CD4-positive, alpha-beta memory T cell (primary cell): ENCODE data around the gene PREX1. TPM values are rescaled to one million over a fixed set of nuclear protein-coding genes. Genes with fewer than 3 reads are reported as not detected.

Experiments used
- CTCF ChIA-PET: fragments of 350-600 bp; sonication (Branson Sonifier 250); formaldehyde crosslinking; loops from one replicate; lab custom pipeline; 2021; ENCODE audit warnings: inconsistent platforms; ENCODE audit not compliant: partially characterized antibody; lab: Charles Lee
- POLR2A ChIA-PET: fragments of 350-600 bp; sonication (Branson Sonifier 250); formaldehyde crosslinking; loops from one replicate; lab custom pipeline; 2021; ENCODE audit not compliant: partially characterized antibody; lab: Charles Lee
- DNase-seq, 5 donors: peaks; one replicate each; pipeline versions ENCODE4 v3.0.0 to v3.0.0-alpha.2; 2020 to 2022; ENCODE audit warnings: mixed read lengths in 1 of 5
- H3K27ac ChIP-seq: one replicate; pipeline ENCODE4 v1.7.0; 2013; ENCODE audit warnings: low read depth, low read length
- H3K27me3 ChIP-seq: 2 replicates; pipeline ENCODE4 v1.7.0; 2013; ENCODE audit warnings: mild to moderate bottlenecking, low read length, moderate library complexity; ENCODE audit not compliant: insufficient read depth
- H3K36me3 ChIP-seq: 2 replicates; pipeline ENCODE4 v1.7.0; 2013; ENCODE audit warnings: mild to moderate bottlenecking, low read length, moderate library complexity; ENCODE audit not compliant: insufficient read depth
- H3K4me1 ChIP-seq: 2 replicates; pipeline ENCODE4 v1.7.0; 2013; ENCODE audit warnings: mild to moderate bottlenecking, low read length, moderate library complexity; ENCODE audit not compliant: insufficient read depth
- H3K4me3 ChIP-seq, 2 donors: one replicate each; pipeline ENCODE4 v1.7.0; 2013; ENCODE audit warnings: low read length in 2 of 2, mild to moderate bottlenecking in 1 of 2
- H3K9me3 ChIP-seq, 2 donors: one replicate each; pipeline ENCODE4 v1.7.0; 2013; ENCODE audit warnings: low read length in 2 of 2, control low read depth in 1 of 2; ENCODE audit not compliant: control insufficient read depth in 1 of 2
- H3K27ac Mint-ChIP-seq, 7 donors: one replicate each; pipeline ENCODE4 v1.8.0; 2020 to 2021; ENCODE audit warnings: mixed read lengths in 7 of 7, mild to moderate bottlenecking in 6 of 7, inconsistent platforms in 3 of 7, moderate library complexity in 3 of 7
- H3K27me3 Mint-ChIP-seq, 2 donors: one replicate each; pipeline ENCODE4 v1.8.0; 2020 to 2021; ENCODE audit warnings: mixed read lengths in 2 of 2
- H3K36me3 Mint-ChIP-seq, 2 donors: one replicate each; pipeline ENCODE4 v1.8.0; 2020 to 2021; ENCODE audit warnings: mixed read lengths in 2 of 2, inconsistent platforms in 1 of 2, mild to moderate bottlenecking in 1 of 2
- H3K4me1 Mint-ChIP-seq, 4 donors: one replicate each; pipeline ENCODE4 v1.8.0; 2020 to 2021; ENCODE audit warnings: mixed read lengths in 4 of 4, mild to moderate bottlenecking in 1 of 4
- H3K4me3 Mint-ChIP-seq, 8 donors: one replicate each; pipeline ENCODE4 v1.8.0; 2020 to 2021; ENCODE audit warnings: mixed read lengths in 8 of 8, mild to moderate bottlenecking in 7 of 8, moderate library complexity in 6 of 8, inconsistent platforms in 3 of 8
- H3K9me3 Mint-ChIP-seq, 8 donors: one replicate each; pipeline ENCODE4 v1.8.0; 2020 to 2021; ENCODE audit warnings: mixed read lengths in 8 of 8, mild to moderate bottlenecking in 5 of 8, inconsistent platforms in 3 of 8, moderate library complexity in 1 of 8
- intact Hi-C: fragments of 100-400 bp; cut with micrococcal nuclease; formaldehyde crosslinking; loops from one replicate; pipeline ENCODE4 v1.15.1; 2023
- polyA plus RNA-seq, 2 donors: library from polyadenylated mRNA; unstranded; fragments of 300-500 nt; fragmentation: Illumina TruSeq; gene quantifications; one replicate each; pipeline ENCODE4 v1.2.3, GENCODE V29; 2021
- total RNA-seq, 2 experiments: library from RNA; stranded (reverse); gene quantifications; one replicate each; pipeline ENCODE4 v1.2.3, GENCODE V29; 2021

The PREX1 gene
- total and polyA plus RNA-seq, 4 experiments from 2014 or later, result 10.6 to 165 (median 122) TPM

DNA sequence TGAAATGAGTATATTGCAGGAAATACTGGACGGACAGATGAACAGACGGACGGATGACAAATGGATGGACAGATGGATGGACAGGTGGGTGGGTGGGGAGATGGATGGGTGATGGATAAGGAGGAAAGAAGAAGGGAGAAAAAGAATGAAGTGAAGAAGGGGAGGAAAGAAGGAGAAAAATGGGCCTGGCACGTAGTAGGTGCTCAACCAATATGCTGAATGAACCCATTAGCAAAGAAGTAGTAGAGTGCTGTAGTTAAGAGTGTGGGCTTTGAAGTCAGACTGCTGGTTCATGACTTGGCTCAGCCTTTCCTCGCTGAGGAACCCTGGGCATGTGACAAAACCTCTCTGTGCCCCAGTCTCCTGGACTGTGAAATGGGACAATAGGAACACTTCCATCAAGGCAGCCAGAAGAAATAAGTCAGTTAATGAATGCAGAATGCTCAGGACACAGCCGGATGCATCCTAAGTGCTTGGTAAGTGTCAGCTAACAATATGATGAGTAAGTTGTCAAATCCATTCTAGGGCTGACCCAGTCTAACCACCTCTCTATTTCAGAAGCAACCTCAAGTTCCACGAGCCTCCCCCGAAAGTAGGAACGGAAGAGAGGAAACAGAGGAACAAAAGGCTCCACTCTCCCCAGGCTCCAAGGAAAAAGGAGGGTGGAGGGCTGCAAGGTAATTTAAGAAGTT, 37.9 kb downstream of the PREX1 start:
- Histone ChIP-seq H3K27ac (peak overlapping the region; percentile 24), H3K36me3 (no peaks in the 10 kb centered on the region), H3K9me3 (no peaks in the 10 kb centered on the region), H3K4me1 (peaks cover 82% of the 10 kb centered on the region), H3K4me3 (no peak overlapping the region), H3K27me3 (no peaks in the 10 kb centered on the region)
- Mint-ChIP-seq H3K4me3 (peak overlapping the region in 7 of 8 donors; percentile 42 to 68 (median 57)), H3K36me3 (peaks cover 8 to 37% of the 10 kb centered on the region in 2 donors), H3K27ac (peak overlapping the region; percentile 71 to 91 (median 82)), H3K9me3 (no peaks in the 10 kb centered on the region), H3K27me3 (no peaks in the 10 kb centered on the region), H3K4me1 (peaks cover 18 to 80% (median 66%) of the 10 kb centered on the region in 4 donors)
- DNase-seq, result no peak
- intact Hi-C loops, result no loop called here
- CTCF ChIA-PET, result interaction anchor here (1.0 to 2.0 kb wide), 2 partner anchors 18 to 87 kb away, joined by 3 to 4 read pairs; no protein-coding TSS in a partner anchor
- POLR2A ChIA-PET, result interaction anchor here (0.7 to 2.0 kb wide), 5 partner anchors 12 to 115 kb away, joined by 3 to 7 read pairs (median 3); partner anchors contain the start of gene PREX1

DNA sequence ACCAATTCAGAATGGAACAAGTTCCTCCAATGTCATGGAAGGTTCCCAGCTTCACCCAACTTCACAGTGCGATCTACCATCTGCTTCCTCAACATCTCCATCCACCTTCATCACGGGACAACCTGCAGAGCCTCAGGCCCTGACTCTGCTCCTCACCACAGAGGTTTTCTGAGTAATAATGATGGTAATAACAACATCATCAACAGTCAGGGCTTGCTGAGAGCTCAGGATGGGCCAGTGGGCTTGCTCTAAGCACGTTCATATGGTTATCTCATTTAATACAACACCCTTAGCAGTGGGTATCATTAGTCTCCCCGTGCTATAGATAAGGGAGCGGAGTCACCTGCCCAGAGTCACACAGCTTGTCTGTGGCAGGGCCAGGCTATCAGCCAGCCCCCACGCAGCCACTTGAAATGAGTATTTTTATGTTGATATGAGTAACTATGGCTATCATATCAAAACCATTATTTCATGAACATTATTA, 38.6 kb downstream of the PREX1 start:
- intact Hi-C loops, result no loop called here
- peaks cover 82% of the 10 kb centered on the region for H3K4me1 ChIP-seq
- H3K36me3 Mint-ChIP-seq, result peaks cover 8 to 36% of the 10 kb centered on the region in 2 donors
- no peaks in the 10 kb centered on the region for H3K27me3 ChIP-seq
- POLR2A ChIA-PET, result interaction anchor here (0.7 to 2.0 kb wide), 4 partner anchors 36 to 116 kb away, joined by 3 to 7 read pairs (median 4); partner anchors contain the start of gene PREX1
- no peaks in the 10 kb centered on the region for H3K36me3 ChIP-seq
- H3K4me3 Mint-ChIP-seq, result peak overlapping the region in 6 of 8 donors; percentile 6 to 68 (median 54)
- DNase-seq, result no peak
- H3K27ac ChIP-seq, result peak overlapping the region; percentile 24
- H3K4me1 Mint-ChIP-seq, result peaks cover 11 to 73% (median 69%) of the 10 kb centered on the region in 4 donors
- H3K27me3 Mint-ChIP-seq, result no peaks in the 10 kb centered on the region
- H3K9me3 ChIP-seq, result no peaks in the 10 kb centered on the region
- no peaks in the 10 kb centered on the region for H3K9me3 Mint-ChIP-seq
- H3K27ac Mint-ChIP-seq, result peak overlapping the region; percentile 71 to 87 (median 82)
- CTCF ChIA-PET, result interaction anchor here (1.0 to 2.0 kb wide), 2 partner anchors 17 to 87 kb away, joined by 3 to 4 read pairs; no protein-coding TSS in a partner anchor
- H3K4me3 ChIP-seq, result no peak overlapping the region

DNA sequence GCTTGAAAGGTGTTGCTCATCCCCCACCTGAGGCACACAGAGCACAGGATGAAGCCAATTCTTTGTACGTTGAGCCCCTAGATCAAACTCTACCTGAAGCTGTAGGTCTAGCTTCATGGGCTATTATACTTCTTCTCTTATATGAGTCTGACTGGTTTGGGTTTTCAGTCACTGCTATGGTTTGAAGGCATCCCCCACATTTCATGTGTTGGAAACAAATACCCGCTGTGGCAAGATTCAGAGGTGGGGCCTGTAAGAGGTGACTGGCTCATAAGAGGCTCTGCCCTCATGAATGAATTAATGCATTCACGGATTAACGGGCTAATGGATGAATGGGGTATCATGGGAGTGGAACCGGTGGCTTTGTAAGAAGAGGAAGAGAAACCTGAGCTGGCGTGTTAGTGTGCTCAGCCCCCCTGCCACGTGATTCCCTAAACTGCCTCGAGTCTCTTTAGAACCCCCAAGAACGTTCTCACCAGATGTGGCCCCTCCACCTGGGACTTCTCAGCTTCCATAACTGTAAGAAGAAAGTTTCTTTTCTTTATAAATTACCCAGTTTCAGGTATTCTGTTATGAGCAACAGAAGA, 39.2 kb downstream of the PREX1 start:
- Histone ChIP-seq H3K36me3 (no peaks in the 10 kb centered on the region), H3K4me3 (no peak overlapping the region), H3K27me3 (no peaks in the 10 kb centered on the region), H3K9me3 (no peaks in the 10 kb centered on the region), H3K4me1 (peaks cover 84% of the 10 kb centered on the region), H3K27ac (peak overlapping the region; percentile 13)
- peaks cover 8 to 36% of the 10 kb centered on the region in 2 donors for H3K36me3 Mint-ChIP-seq
- intact Hi-C loops, result no loop called here
- ChIA-PET POLR2A (interaction anchor here (0.6 to 2.0 kb wide), 6 partner anchors 10 to 39 kb away, joined by 3 to 7 read pairs (median 4); partner anchors contain the start of gene PREX1), CTCF (no interaction called here)
- H3K9me3 Mint-ChIP-seq, result no peaks in the 10 kb centered on the region
- H3K27me3 Mint-ChIP-seq, result no peaks in the 10 kb centered on the region
- H3K27ac Mint-ChIP-seq, result peak overlapping the region; percentile 41 to 86 (median 71)
- peaks cover 5 to 68% (median 67%) of the 10 kb centered on the region in 4 donors for H3K4me1 Mint-ChIP-seq
- peak overlapping the region in 5 of 8 donors; percentile 8 to 57 (median 29) for H3K4me3 Mint-ChIP-seq
- no peak for DNase-seq

DNA sequence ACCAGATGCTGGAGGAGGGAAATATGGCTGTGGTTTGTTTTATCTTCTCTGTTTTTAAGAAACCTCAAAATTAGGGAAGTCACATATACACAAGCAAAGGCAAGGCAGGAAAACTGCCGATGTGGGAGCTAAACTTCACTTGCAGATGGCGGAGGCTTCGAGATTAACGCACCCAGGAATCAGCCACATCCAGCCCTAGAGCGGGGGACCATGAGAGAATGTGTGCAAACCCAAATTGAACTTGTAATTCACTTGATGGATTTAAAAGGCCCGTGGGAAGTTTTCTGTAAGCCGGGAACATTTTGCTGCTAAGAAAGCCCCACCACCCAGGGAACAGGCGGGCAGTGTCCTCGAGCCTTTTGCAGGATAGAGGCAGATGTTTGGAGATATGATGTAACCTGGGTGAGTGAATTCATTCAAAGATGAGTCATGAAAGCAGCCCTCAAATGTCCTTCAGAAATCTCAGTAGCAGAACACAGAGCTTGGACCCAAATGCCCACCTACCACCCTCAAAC, 39.9 kb downstream of the PREX1 start:
- no peaks in the 10 kb centered on the region for H3K9me3 ChIP-seq
- H3K4me1 ChIP-seq, result peaks cover 91% of the 10 kb centered on the region
- H3K27ac ChIP-seq, result peak overlapping the region; percentile 13
- H3K27me3 ChIP-seq, result no peaks in the 10 kb centered on the region
- Mint-ChIP-seq H3K4me3 (peak overlapping the region in 5 of 8 donors; percentile 15 to 57 (median 42)), H3K9me3 (no peaks in the 10 kb centered on the region), H3K4me1 (peaks cover 0 to 68% (median 63%) of the 10 kb centered on the region in 4 donors), H3K27me3 (no peaks in the 10 kb centered on the region), H3K27ac (peak overlapping the region; percentile 31 to 90 (median 70)), H3K36me3 (peaks cover 8 to 36% of the 10 kb centered on the region in 2 donors)
- intact Hi-C loops, result no loop called here
- ChIA-PET POLR2A (interaction anchor here (0.6 to 2.0 kb wide), 7 partner anchors 9 to 40 kb away, joined by 3 to 5 read pairs (median 4); partner anchors contain the start of gene PREX1), CTCF (no interaction called here)
- no peak for DNase-seq
- no peaks in the 10 kb centered on the region for H3K36me3 ChIP-seq
- no peak overlapping the region for H3K4me3 ChIP-seq

DNA sequence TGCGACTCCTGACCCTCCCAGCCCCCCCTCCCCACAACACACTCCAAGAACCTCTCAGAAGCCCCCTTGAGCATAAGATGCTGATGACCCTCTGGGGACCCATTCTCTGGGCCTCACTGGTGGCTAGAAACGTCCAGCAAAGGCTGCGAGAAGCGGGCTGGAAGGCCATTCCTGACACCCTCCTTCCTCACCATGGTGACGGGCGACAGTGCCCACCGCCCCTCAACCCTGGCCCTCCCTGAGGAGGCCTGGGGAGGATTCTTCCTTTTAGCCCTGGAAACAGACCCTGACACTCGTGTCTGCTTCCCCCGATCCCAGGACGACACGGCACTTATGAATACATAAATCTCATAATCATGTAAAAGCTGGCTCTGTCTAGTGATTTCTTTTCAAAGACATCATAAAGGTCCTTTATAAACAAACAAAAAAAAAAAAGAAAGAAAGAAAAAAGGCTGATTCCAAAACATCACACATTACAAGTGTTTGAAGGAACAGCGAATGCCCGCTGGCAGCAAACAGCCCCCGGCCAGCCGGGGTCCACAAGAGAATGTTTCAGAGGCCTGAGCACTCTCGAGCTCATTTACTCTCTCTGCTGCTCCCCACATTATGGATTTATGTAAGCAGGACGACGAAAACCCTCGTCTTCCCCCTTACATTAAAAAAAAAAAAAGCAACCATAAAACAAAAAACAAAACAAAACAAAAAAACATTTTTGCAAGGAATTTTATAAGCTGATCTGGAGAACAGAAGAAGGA, 40.7 kb downstream of the PREX1 start:
- H3K36me3 ChIP-seq, result no peaks in the 10 kb centered on the region
- ChIA-PET POLR2A (interaction anchor here (0.7 to 1.2 kb wide), 5 partner anchors 11 to 40 kb away, joined by 3 to 4 read pairs (median 3); partner anchors contain the start of gene PREX1), CTCF (interaction anchor here (0.7 kb wide), 1 partner anchor 21 kb away, joined by 3 read pairs; no protein-coding TSS in a partner anchor)
- H3K27ac ChIP-seq, result no peak overlapping the region
- Mint-ChIP-seq H3K9me3 (no peaks in the 10 kb centered on the region), H3K4me1 (peaks cover 0 to 65% (median 57%) of the 10 kb centered on the region in 4 donors), H3K27ac (peak overlapping the region; percentile 41 to 90 (median 82)), H3K27me3 (no peaks in the 10 kb centered on the region), H3K36me3 (peaks cover 8 to 36% of the 10 kb centered on the region in 2 donors), H3K4me3 (peak overlapping the region in 6 of 8 donors; percentile 16 to 57 (median 42))
- intact Hi-C loops, result no loop called here
- H3K27me3 ChIP-seq, result no peaks in the 10 kb centered on the region
- H3K4me1 ChIP-seq, result peaks cover 99% of the 10 kb centered on the region
- H3K4me3 ChIP-seq, result no peak overlapping the region
- H3K9me3 ChIP-seq, result no peaks in the 10 kb centered on the region
- no peak for DNase-seq

DNA sequence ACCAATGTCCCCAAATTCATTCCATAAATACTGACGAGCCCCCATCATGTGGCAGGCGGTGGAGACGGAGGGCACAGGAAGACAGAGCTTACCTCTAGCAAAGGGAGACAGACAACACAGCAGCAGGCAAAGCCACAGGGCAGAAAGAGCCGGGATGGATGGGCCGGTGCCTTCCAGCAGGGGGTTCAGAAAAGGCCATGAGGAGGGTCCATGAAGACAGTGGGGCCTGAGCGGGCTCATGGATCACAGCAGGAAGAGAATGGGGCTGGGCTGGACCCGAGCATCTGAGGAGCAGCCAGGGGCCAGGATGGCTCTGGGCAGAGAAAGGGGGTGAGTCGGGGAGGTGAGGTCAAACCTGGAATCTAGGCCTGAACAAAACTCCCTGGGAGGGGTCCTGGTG, 42.0 kb downstream of the PREX1 start:
- no peak overlapping the region for H3K4me3 ChIP-seq
- no peak for DNase-seq
- Mint-ChIP-seq H3K36me3 (peaks cover 8 to 29% of the 10 kb centered on the region in 2 donors), H3K4me1 (peaks cover 0 to 63% (median 47%) of the 10 kb centered on the region in 4 donors), H3K9me3 (no peaks in the 10 kb centered on the region), H3K4me3 (peak overlapping the region in 6 of 8 donors; percentile 17 to 54 (median 26)), H3K27ac (peak overlapping the region in 4 of 7 donors; percentile 71 to 90 (median 88)), H3K27me3 (no peaks in the 10 kb centered on the region)
- peak overlapping the region; percentile 59 for H3K27ac ChIP-seq
- no peaks in the 10 kb centered on the region for H3K27me3 ChIP-seq
- CTCF ChIA-PET, result no interaction called here
- peaks cover 100% of the 10 kb centered on the region for H3K4me1 ChIP-seq
- no peaks in the 10 kb centered on the region for H3K9me3 ChIP-seq
- H3K36me3 ChIP-seq, result no peaks in the 10 kb centered on the region
- POLR2A ChIA-PET, result interaction anchor here (1.2 to 2.7 kb wide), 2 partner anchors 33 to 41 kb away, joined by 3 to 11 read pairs; partner anchors contain the start of gene PREX1
- intact Hi-C loops, result no loop called here
